ENCODE results near the gene CCDC149.

CCDC149 gene

GRCh38 chr4:24912252-24913118 is at the start of gene CCDC149:
CCDC149 (minus strand) TSS chr4:24913042; CDS start chr4:24912864, 178 bp downstream.
- no peak for TF ChIP-seq GATA1 (IDR thresholded peaks at IDR 0.05; ENCODE audit: low read depth, low read length)
- TF ChIP-seq POLR2A (IDR thresholded peaks at IDR 0.05; ENCODE audit: low read length): no peak
- no peak for DNase-seq

DNA sequence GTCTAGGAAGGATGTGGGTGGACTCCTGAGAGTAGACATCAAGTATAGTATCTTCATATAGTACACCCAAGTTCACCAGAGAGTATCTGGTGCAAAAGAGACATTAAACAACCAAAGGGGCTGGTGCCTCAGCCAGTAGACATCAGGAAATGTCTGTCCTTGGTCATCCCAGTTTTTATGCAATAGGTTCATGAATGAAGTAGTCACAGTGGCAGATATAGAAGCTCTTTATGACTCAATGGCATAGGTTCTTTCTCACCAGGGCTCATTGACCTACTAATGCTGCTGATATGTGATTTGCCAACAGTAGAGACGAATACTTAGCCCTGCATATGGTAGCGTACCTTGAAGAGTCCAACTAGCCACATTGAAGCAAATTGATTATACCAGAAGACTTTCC is 45.0 kb upstream of the CCDC149 start:
- no peak for DNase-seq
- TF ChIP-seq POLR2A (IDR thresholded peaks at IDR 0.05; ENCODE audit: low read length): no peak
- TF ChIP-seq GATA1 (IDR thresholded peaks at IDR 0.05; ENCODE audit: low read depth, low read length): no peak

GRCh38 chr4:24956763-24957162 is 43.9 kb upstream of the CCDC149 start:
- no peak for TF ChIP-seq POLR2A (IDR thresholded peaks at IDR 0.05; ENCODE audit: low read length)
- no peak for TF ChIP-seq GATA1 (IDR thresholded peaks at IDR 0.05; ENCODE audit: low read depth, low read length)
- DNase-seq: no peak

GRCh38 chr4:24956091-24956490 is 43.2 kb upstream of the CCDC149 start:
- no peak for TF ChIP-seq GATA1 (IDR thresholded peaks at IDR 0.05; ENCODE audit: low read depth, low read length)
- TF ChIP-seq POLR2A (IDR thresholded peaks at IDR 0.05; ENCODE audit: low read length): no peak
- DNase-seq: no peak

DNA sequence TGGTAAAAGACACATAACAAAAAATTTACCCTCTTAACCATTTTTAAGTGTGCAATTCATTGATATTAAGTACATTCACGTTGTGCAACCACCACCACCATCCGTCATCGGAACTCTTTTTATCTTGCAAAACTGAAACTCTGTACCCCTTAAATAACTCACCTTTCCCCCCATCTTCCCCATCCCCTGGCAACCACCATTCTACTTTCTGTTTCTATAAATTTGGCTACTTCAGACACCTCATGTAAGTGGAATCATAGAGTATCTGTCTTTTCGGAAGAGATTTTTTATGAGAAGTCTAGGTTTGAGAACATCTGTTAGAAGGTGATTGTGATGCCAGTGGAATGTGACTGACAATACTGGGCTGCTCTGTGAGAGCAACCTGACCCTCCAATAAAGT is 39.8 kb upstream of the CCDC149 start:
- DNase-seq: no peak
- TF ChIP-seq GATA1 (IDR thresholded peaks at IDR 0.05; ENCODE audit: low read depth, low read length) (no peak), POLR2A (IDR thresholded peaks at IDR 0.05; ENCODE audit: low read length) (no peak)

DNA sequence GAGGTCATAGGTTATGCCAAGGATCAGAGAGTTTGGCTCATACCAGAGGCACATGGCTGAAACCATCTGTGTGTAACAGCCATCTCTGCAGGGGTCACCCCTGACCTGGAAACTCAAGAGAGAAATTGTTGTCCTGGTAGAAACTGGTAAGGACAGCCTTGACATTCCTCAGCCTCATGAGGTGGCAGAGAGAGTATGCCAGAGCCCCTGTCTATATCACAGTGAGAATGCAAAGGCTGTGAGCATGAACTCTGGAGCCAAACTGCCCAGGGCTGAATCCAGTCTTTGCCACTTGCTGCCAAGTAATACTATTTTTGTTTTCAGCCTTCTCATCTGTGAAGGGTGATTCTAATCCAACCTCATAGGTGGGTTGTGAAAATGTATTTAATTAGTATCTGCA is 37.1 kb upstream of the CCDC149 start:
- no peak for DNase-seq
- TF ChIP-seq GATA1 (IDR thresholded peaks at IDR 0.05; ENCODE audit: low read depth, low read length): no peak

- no peak for DNase-seq
- no peak for TF ChIP-seq POLR2A (IDR thresholded peaks at IDR 0.05; ENCODE audit: low read length)
- no peak for TF ChIP-seq GATA1 (IDR thresholded peaks at IDR 0.05; ENCODE audit: low read depth, low read length)
Observed at GRCh38 chr4:24937917-24938281, 25.1 kb upstream of the CCDC149 start.

GRCh38 chr4:24937176-24937916 is 24.5 kb upstream of the CCDC149 start:
- no peak for DNase-seq
- TF ChIP-seq GATA1 (IDR thresholded peaks at IDR 0.05; ENCODE audit: low read depth, low read length) (no peak), POLR2A (IDR thresholded peaks at IDR 0.05; ENCODE audit: low read length) (no peak)

GRCh38 chr4:24935856-24936255 is 23.0 kb upstream of the CCDC149 start:
- TF ChIP-seq GATA1 (IDR thresholded peaks at IDR 0.05; ENCODE audit: low read depth, low read length): no peak
- TF ChIP-seq POLR2A (IDR thresholded peaks at IDR 0.05; ENCODE audit: low read length): no peak
- DNase-seq: no peak

GRCh38 chr4:24934311-24934710 is 21.5 kb upstream of the CCDC149 start:
- DNase-seq: no peak
- TF ChIP-seq POLR2A (IDR thresholded peaks at IDR 0.05; ENCODE audit: low read length) (no peak), GATA1 (IDR thresholded peaks at IDR 0.05; ENCODE audit: low read depth, low read length) (no peak)

GRCh38 chr4:24933684-24934275 is 20.9 kb upstream of the CCDC149 start:
- no peak for DNase-seq
- TF ChIP-seq GATA1 (IDR thresholded peaks at IDR 0.05; ENCODE audit: low read depth, low read length): no peak
- no peak for TF ChIP-seq POLR2A (IDR thresholded peaks at IDR 0.05; ENCODE audit: low read length)

- no peak for DNase-seq
- no peak for TF ChIP-seq GATA1 (IDR thresholded peaks at IDR 0.05; ENCODE audit: low read depth, low read length)
- no peak for TF ChIP-seq POLR2A (IDR thresholded peaks at IDR 0.05; ENCODE audit: low read length)
Observed at GRCh38 chr4:24932515-24933225, 19.8 kb upstream of the CCDC149 start.

DNA sequence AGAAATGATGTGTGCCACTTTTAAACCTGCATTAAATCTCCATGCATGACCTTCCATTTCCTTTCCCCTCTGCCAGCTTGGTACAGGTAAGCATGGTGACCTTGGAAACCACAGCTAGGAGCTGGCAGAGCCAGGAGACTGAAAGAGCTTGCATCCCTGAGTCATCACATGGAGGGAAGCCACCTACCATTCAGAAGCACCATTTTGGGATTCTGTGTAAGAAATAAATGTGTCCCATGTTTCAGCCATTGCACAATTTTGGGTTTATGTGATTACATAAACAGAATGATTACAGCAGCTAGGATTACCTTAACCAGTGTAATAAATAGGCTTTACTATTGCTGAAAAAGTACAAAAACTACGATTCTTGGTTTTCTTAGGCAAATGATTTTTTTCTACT is 17.3 kb upstream of the CCDC149 start:
- no peak for DNase-seq
- TF ChIP-seq POLR2A (IDR thresholded peaks at IDR 0.05; ENCODE audit: low read length) (no peak), GATA1 (IDR thresholded peaks at IDR 0.05; ENCODE audit: low read depth, low read length) (no peak)

DNA sequence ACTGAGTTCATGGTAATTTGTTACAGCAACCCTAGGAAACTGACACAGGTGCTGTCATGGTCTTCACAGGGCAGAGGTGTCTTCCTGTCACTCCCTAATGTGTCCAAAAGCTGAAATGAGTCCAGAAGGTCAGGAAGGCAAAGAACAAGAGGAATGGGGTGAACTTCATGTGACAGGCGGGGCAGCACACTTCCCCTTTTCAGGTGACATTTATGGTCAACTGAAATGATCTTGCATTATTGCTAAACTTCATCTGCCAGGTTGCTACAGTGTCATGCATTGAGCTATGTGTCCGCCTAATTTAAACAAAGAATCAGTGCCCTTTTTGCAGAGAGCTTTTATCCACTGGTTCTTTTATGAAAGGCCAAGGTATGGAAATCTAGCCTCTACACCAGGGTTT is 15.9 kb upstream of the CCDC149 start:
- DNase-seq: no peak
- TF ChIP-seq GATA1 (IDR thresholded peaks at IDR 0.05; ENCODE audit: low read depth, low read length): no peak
- TF ChIP-seq POLR2A (IDR thresholded peaks at IDR 0.05; ENCODE audit: low read length): no peak
